ENCODE results near the gene PTPRH.

DNA sequence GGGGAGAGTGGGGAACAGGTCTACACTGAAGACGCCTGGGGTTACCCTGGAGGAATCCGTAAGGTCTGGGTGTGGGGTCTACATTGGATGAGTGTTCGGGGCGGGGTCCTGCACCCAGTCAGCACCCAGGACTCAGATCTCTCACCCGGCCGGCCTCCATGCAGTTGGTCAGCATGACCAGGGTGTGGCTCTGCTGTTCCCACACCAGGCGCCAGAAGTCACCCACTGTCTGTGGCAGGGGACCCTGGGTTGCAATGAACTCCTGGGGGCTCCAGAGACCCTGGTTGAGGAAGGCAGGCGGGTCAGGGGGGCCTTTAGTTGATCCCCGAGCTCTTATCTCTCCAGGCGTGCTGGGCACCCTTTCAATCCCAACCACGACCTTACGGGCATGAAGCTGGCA is 23.2 kb downstream of the PTPRH start:
- TF ChIP-seq, protein P1, sequence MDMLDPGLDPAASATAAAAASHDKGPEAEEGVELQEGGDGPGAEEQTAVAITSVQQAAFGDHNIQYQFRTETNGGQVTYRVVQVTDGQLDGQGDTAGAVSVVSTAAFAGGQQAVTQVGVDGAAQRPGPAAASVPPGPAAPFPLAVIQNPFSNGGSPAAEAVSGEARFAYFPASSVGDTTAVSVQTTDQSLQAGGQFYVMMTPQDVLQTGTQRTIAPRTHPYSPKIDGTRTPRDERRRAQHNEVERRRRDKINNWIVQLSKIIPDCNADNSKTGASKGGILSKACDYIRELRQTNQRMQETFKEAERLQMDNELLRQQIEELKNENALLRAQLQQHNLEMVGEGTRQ (IDR thresholded peaks at IDR 0.05; ENCODE audit: borderline replicate concordance, low read depth, low read length): no peak
- TF ChIP-seq TAF1 (IDR thresholded peaks at IDR 0.05; ENCODE audit: borderline replicate concordance, low read depth, low read length) (no peak), TEAD4 (IDR thresholded peaks at IDR 0.05; ENCODE audit: borderline replicate concordance, insufficient read depth) (no peak), EP300 (IDR thresholded peaks at IDR 0.05; ENCODE audit: borderline replicate concordance in 1 of 2, low read depth in 1 of 2, low read length in 1 of 2) (no peak), POLR2AphosphoS5 (IDR thresholded peaks at IDR 0.05; ENCODE audit: low read depth, low read length) (no peak), FOXM1 (IDR thresholded peaks at IDR 0.05; ENCODE audit: low read depth) (no peak), JUND (IDR thresholded peaks at IDR 0.05) (no peak), MXI1 (IDR thresholded peaks at IDR 0.05; ENCODE audit: low read depth, low read length) (no peak), EZH2phosphoT487 (IDR thresholded peaks at IDR 0.05; ENCODE audit: borderline replicate concordance, low read depth) (no peak)
- TF ChIP-seq, protein P2, sequence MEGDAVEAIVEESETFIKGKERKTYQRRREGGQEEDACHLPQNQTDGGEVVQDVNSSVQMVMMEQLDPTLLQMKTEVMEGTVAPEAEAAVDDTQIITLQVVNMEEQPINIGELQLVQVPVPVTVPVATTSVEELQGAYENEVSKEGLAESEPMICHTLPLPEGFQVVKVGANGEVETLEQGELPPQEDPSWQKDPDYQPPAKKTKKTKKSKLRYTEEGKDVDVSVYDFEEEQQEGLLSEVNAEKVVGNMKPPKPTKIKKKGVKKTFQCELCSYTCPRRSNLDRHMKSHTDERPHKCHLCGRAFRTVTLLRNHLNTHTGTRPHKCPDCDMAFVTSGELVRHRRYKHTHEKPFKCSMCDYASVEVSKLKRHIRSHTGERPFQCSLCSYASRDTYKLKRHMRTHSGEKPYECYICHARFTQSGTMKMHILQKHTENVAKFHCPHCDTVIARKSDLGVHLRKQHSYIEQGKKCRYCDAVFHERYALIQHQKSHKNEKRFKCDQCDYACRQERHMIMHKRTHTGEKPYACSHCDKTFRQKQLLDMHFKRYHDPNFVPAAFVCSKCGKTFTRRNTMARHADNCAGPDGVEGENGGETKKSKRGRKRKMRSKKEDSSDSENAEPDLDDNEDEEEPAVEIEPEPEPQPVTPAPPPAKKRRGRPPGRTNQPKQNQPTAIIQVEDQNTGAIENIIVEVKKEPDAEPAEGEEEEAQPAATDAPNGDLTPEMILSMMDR (IDR thresholded peaks at IDR 0.05): no peak
- TF ChIP-seq, protein P3, sequence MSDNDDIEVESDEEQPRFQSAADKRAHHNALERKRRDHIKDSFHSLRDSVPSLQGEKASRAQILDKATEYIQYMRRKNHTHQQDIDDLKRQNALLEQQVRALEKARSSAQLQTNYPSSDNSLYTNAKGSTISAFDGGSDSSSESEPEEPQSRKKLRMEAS (IDR thresholded peaks at IDR 0.05; ENCODE audit: low read depth): no peak
- TF ChIP-seq, protein P4, sequence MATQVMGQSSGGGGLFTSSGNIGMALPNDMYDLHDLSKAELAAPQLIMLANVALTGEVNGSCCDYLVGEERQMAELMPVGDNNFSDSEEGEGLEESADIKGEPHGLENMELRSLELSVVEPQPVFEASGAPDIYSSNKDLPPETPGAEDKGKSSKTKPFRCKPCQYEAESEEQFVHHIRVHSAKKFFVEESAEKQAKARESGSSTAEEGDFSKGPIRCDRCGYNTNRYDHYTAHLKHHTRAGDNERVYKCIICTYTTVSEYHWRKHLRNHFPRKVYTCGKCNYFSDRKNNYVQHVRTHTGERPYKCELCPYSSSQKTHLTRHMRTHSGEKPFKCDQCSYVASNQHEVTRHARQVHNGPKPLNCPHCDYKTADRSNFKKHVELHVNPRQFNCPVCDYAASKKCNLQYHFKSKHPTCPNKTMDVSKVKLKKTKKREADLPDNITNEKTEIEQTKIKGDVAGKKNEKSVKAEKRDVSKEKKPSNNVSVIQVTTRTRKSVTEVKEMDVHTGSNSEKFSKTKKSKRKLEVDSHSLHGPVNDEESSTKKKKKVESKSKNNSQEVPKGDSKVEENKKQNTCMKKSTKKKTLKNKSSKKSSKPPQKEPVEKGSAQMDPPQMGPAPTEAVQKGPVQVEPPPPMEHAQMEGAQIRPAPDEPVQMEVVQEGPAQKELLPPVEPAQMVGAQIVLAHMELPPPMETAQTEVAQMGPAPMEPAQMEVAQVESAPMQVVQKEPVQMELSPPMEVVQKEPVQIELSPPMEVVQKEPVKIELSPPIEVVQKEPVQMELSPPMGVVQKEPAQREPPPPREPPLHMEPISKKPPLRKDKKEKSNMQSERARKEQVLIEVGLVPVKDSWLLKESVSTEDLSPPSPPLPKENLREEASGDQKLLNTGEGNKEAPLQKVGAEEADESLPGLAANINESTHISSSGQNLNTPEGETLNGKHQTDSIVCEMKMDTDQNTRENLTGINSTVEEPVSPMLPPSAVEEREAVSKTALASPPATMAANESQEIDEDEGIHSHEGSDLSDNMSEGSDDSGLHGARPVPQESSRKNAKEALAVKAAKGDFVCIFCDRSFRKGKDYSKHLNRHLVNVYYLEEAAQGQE (IDR thresholded peaks at IDR 0.05; ENCODE audit: low read depth, low read length): no peak

Measured in SK-N-SH (cell line).